Adipose tissue (tissue), 3 donors: ENCODE data around the gene ABHD12B. TPM values are rescaled to one million over a fixed set of nuclear protein-coding genes. Genes with fewer than 3 reads are reported as not detected.
"Not testable (repeated sequence)": the region's sequence is repeated elsewhere in the genome, so short reads cannot be mapped to it uniquely, and the experiment has no call there.

Experiments used
- H3K27ac ChIP-seq: one replicate; pipeline ENCODE4 v1.5.1; 2013; ENCODE audit warnings: low read depth, low read length
- WGBS, 3 donors: extraction: QIAGEN DNeasy Blood & Tissue Kit; methylation state at CpG; one replicate each; pipeline ENCODE4 v1.1.7; 2013; 5-methylcytosine and 5-hydroxymethylcytosine counted together
- polyA plus RNA-seq, 3 donors: library from polyadenylated mRNA; stranded (reverse); fragments of 200-250 nt; gene quantifications; one replicate each; pipeline ENCODE4 v1.2.3, GENCODE V29; 2013
- donor health status: healthy with polysubstance abuse.
- donor health status: Bipolar disorder and iron deficiency.
- donor health status: healthy.

Gene ABHD12B
- polyA plus RNA-seq, 3 donors: 0.16 TPM; not detected in 2

DNA sequence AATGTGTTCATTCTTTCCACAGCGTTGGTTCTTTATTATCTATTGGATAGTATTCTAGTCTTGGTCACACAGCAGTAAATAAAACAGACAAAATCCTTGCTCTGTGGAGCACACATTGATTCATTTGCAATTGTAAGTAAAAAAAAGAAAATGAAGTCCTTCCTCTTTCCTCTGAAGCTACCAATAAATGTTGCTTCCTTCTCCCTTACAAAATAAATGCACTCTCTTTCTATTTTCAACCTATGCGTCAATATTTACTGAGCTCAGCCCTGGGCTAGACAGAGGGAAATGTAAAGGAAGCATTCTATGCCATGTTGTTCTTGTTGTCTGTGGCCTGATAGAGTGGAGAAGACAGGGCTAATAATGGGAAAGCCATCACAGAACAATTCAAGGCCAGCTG, 2.9 kb downstream of the ABHD12B start:
- 46 to 69% (median 55%) methylated on average over 2 of the region's 2 CpGs for WGBS, 3 donors
- H3K27ac ChIP-seq: no peak overlapping the region

DNA sequence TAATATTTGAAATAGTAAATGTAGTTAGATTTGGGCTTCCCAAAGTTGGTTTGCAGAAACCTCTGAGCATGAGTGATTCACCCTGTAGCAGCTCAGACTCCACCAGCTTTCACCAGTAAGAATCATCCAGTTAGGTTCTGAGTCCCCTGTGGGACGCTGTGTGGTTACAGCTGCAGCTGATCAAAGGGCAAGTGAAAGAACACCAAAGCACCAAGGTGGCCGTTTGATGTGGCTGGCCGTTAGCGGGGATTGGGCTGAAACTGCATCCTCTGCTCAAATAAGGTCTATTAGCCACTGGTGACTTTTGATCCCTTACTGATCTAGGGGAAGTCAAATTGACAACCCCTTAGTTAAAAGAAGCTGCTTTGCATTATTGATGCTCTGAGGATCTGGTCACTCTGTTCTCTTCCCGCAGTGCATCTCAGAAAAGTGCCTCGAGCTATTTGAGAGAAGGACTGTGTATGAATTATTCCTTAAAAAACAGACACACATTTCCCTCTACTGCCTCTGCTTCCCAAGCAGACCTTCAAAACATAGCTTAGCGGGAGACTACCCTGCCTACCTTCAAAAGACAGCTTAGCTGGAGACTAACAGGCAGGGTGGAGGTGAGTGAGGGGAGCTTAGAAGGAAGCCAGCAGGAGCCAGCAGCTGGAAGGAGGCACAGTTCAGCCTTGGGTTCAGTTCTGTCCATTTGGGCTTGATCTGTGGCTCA, 3.7 kb downstream of the ABHD12B start:
- WGBS, 3 donors: 47 to 57% (median 54%) methylated on average over 7 of the region's 7 CpGs
- no peak overlapping the region for H3K27ac ChIP-seq

DNA sequence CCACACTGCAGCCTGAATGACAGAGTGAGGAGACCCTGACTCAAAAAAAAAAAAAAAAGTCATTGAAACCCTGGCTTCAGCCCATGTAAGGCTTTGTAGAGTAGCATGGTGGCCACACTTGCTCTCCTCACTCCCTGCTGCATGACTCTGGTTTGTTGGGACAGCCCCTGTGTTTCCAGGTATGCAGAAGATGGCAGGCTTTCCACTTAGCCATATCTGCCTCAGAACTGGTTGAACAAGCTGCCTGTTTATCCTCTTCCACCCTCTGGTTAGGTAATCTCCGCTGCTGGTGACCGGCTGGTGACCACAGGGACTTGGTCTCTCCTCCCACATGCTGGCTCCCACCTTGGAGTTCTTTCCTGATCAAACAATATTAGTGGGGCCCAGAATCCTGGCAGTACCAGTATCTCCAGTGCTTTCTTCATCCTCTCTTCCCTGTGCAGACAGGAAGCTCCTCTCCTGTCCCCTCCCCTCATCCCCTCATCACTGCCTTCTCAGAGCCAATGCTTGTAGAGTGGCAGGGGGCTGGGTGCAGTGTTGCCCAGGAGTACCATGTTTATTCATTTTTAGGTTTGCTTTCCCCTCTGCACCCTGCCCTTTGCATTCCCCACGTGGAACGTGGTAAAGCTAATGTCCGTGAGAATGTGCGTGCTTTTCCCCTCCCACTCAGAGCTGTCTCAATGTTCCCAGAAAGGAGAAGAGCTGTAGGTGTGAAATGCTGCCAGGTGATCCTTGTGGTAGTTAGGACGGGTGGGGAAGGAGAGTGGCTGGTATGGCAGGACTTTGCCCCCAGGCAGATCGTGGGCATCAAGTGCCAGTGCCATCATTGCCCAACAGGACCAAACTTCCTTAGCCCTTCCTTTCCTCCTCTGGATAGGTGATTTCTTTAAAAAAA, 11.3 kb downstream of the ABHD12B start:
- H3K27ac ChIP-seq: no peak overlapping the region
- 65 to 70% (median 66%) methylated on average over 8 of the region's 8 CpGs for WGBS, 3 donors

DNA sequence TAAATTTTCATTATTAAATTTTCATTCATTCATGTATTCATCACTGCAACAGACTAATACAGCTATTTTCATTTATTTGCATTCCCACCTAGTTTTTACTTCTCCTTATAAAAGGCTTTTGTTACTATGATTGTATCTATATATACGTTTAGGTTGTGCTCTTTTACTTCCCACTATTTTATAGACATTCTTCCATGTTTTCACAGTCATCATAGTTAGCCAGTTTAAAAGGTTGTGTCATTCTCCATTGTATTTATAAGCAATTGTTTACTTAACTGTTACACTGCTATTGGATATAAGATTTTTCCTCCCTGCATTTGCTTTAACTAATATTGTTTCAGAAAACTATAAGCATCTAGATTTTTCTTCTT, 12.0 kb downstream of the ABHD12B start:
- whole genome bisulfite sequencing, 3 donors: 70 to 82% (median 78%) methylated on average over 1 of the region's 1 CpG
- H3K27ac ChIP-seq: no peak overlapping the region

DNA sequence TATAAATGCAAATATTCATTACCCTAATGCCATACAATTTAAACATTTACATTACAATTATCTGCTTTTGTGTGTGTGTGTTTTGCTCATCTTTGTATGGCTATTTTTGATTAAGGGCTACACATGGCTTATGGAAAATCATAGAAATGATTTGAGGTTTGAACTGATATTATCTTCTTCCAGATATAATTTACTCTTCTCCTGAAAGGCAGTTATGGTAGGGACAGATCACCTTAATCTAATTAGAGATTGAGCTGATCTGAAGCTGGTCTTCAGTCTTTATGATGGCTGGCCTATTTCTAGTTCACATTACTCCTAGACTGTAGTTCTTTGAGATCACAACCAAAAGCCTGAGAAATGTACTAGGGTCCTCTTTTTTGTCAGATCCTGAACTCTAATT, 15.6 kb downstream of the ABHD12B start:
- H3K27ac ChIP-seq: no peak overlapping the region

DNA sequence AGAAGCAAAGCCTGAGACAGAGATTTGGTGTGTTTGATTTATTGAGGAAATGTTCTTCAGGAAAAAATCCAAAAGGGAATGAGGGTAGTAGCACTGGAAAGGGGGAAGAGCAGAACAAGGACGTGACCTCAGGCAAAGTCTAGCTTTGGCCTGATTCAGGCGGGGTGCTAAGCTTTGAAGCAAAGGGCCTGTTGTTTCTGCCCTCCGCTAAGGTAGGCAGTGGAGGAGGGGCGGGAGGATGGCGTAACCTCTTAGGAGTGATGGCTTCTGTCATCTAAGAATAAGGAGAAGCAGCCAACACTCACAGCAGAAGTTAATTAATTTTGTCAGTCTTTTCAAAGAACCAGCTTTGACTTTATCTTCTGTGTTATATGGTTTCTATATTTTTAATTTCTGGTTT, 20.4 kb downstream of the ABHD12B start:
- WGBS, 3 donors: 78 to 81% (median 79%) methylated on average over 5 of the region's 5 CpGs
- H3K27ac ChIP-seq: no peak overlapping the region

DNA sequence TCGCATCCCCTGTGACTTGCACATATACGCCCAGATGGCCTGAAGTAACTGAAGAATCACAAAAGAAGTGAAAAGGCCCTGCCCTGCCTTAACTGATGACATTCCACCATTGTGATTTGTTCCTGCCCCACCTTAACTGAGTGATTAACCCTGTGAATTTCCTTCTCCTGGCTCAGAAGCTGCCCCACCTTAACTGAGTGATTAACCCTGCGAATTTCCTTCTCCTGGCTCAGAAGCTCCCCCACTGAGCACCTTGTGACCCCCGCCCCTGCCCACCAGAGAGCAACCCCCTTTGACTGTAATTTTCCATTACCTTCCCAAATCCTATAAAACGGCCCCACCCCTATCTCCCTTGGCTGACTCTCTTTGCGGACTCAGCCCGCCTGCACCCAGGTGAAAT, 24.6 kb downstream of the ABHD12B start:
- WGBS, 3 donors: 82 to 93% (median 89%) methylated on average over 5 of the region's 7 CpGs
- H3K27ac ChIP-seq: not testable (repeated sequence)

DNA sequence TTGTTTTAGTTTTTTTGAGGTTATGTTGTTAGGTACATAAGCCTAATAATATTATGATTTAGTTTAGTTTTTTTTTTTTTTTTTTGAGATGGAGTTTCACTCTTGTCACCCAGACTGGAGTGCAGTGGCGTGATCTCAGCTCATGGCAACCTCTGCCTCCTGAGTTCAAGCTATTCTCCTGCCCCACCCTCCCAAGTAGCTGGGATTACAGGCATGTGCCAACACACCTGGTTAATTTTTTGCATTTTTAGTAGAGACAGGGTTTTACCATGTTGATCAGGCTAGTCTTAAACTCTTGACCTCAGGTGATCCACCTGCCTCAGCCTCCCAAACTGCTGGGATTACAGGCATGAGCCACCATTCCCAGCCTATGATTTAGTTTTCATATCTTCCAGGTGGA, 25.2 kb downstream of the ABHD12B start:
- not testable (repeated sequence) for H3K27ac ChIP-seq
- 92 to 100% (median 100%) methylated on average over 1 of the region's 1 CpG for WGBS, 3 donors

DNA sequence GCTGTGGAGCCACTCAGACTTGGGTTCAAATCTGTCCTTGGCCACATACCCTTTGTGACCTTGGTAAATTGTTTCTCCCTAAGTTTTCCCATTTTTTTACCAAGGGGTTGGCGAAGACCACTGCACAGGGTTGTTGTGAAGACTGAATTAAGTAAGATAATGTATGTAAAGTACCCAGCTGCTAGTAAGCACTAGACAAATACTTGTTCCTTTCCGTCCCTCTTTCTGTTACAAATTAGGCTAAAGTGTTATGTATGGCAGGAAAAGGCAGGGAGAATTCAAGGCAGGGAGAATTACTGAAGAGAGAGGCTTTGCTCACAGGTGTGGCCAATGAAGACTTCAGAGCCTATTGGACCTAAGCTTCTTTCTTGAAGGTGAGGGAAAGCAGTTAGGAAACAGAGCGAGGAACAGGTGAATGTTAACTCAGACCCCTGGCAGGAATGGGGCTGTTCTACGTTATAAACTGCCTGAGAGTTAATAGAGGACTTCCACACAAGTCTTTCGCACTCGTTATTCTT, 25.9 kb downstream of the ABHD12B start:
- 92 to 96% (median 95%) methylated on average over 6 of the region's 6 CpGs for WGBS, 3 donors
- no peak overlapping the region for H3K27ac ChIP-seq

DNA sequence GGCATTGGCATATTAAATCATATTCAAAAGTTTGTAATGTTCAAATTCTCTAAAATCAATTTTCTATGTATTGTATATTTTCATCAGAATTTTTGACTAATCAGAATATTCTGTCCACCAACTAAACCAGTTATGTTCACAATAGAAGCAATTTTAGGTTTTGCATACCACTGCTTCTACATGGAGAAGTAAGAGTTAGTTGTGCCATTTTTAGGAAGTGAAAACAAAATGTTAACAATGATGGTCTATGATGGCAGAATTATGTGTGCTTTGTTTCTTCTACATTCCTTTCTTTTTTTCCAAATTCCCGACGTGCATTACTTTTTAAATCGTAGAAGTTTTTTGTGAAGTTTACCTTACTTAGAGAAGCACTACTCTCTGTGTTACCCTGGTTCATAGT, 29.5 kb downstream of the ABHD12B start:
- no peak overlapping the region for H3K27ac ChIP-seq
- 89 to 95% (median 94%) methylated on average over 3 of the region's 3 CpGs for WGBS, 3 donors

DNA sequence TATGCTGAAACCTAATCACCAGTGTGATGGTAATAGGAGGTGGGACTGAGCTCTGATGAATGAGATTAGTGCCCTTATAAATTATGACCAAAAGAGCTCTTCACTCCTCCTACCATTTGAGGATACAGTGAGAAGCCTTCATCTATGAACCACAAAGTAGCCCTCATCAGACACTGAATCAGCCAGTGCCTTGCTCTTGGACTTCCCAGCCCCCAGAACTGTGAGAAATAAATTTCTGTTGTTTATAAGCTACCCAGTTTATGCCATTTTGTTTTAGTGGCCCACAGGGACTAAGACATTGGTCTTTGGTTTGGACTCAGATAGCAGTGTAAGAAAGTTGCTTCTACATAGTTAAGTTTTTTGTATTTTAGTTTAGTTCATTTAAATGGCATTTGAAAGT, 32.9 kb downstream of the ABHD12B start:
- no peak overlapping the region for H3K27ac ChIP-seq

DNA sequence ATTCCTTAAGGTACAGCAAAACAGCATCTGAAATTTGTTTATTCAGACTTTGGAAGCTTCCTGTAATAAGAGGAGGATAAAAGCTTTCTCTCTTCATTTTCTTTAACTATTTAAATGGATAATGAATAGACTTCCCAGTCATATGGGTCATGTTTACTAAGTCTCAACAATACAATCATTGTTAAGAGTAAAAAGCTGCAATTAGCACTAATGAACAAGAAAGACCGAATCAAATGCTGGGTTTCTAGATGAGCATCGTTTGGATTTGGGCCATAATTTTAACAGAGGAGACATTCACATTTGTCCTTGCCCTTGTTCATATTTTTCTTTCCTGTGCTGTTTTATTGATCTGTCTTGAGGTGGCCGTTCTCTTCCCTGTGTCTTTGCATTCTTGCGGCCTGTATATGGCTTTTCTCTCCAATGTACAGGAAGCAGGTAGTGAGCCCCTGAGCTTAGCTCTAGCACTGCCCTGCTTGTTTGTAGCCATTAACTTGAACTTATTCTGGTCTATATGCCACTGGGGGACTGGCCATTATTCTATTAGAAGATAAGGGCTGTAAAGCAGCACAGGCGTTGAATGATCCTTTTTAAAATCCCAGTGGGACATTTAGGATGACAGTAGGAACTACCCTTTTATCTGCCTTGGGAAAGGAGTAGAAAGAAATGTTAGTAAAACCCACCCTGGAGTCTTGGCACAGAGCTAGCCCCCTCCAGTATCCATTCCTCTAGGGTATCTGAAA, 34.6 kb downstream of the ABHD12B start:
- H3K27ac ChIP-seq: no peak overlapping the region
- 58 to 87% (median 82%) methylated on average over 5 of the region's 5 CpGs for WGBS, 3 donors

DNA sequence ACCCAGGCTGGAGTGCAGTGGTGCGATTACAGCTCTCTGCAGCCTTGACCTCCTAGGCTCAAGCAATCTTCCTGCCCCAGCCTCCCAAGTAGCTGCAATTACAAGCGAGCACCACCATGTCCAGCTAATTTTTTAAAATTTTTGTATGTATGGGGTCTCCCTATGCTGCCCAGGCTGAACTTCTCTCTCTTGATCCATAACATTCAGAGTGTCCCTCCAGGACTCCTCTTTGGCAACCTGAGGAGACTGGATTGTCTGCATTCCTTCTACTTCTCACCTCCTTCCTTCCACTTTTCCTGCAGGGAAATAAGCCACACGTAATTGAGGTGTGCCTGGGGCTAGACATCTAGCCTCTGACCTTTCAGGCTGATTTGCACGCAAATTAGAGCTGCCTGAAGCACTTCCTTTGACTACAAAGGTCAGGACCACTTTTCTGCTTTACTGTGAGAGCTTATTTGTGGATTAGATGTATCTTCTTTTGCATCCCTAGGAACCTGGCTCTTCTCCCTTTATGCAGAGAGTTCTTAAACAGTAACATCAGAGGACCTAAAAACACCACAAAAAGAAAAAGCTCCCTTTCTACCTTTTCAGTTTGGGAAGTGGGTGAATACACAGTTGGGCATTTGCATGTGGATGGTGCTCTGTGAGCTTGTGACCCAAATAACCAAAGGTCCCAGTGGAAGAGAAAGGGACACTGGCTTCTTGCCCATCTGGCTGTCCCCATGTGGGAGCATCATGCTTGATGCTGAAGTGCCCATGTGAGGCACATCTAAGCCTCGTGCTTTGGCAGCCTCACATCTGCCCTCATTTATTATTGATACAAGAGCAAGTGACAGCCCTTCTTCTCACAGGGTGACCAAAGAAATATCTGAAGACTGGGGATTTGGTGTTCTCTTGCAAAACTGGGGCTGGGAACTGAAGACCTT, 38.9 kb downstream of the ABHD12B start:
- WGBS, 3 donors: 76 to 82% (median 80%) methylated on average over 5 of the region's 5 CpGs

DNA sequence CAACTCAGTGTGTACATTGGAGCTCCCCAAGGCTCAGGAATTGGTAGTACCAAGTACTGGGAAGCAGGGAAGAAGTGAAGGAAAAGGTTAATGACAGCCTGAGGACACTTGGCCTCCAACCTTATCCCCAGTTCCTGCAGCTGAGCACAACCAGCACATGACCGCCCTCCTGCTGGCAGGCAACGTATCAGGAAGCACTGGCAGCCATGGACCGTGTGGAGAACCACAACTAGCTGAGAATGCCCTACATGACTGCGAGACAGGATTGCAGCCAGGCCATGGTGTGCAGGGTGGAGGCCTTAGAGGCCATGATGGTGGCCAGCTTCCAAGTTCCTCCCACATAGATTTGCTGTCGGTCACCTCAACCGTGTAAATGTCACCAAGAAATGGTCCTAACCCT, 45.6 kb downstream of the ABHD12B start:
- 69 to 85% (median 83%) methylated on average over 6 of the region's 6 CpGs for WGBS, 3 donors
- H3K27ac ChIP-seq: no peak overlapping the region

More for the DNA sequence above, 38.9 kb downstream of the ABHD12B start:
- H3K27ac ChIP-seq: no peak overlapping the region

DNA sequence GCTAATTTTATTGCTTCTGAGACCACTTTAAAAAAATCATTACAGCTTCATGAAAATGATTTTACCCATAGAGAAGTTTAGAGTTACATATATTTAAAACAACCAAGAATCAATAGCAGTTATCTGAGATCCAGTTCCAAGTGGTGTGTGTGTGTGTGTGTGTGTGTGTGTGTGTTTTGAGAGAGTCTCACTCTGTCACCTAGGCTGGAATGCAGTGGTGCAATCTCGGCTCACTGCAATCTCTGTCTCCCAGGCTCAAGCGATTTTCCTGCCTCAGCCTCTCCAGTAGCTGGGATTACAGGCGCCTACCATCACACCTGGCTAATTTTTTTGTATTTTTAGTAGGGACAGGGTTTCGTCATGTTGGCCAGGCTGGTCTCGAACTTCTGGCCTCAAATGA, 47.7 kb downstream of the ABHD12B start:
- 74 to 87% (median 83%) methylated on average over 5 of the region's 5 CpGs for WGBS, 3 donors
- H3K27ac ChIP-seq: not testable (repeated sequence)

DNA sequence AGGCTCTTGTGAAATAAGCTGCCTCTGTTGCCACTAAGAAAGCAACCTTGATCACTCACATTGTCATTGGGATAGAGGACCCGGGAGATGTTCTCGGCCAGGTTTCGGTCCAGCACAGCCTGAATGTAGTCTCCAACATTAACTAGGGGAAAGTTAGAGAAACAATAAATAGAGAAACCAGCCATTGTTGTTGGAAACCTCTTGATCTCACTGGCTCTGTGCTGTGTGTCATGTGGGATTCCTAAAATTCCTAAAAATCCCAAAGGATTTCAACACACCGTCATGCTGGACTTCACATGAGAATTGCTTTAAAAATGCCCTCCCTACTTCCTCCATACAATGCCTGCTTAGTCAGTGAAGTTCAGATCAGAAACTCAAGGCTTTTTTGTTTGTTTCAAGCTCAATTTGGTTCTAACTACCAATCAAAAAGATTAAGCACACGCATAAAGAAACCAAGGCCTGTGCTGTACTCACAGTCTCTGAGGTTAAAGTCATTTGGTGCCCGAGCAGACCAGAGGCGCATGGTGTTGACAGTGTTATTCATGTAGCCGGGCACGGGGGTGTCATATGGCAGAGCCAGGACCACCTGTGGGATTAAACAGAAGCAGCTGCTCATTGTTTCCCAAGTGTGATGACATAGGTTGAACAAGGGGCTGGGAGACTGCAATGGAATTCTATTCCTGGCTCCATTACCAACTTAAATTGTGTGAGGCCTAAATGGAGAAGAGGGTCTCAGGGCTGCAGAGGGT, 48.8 kb downstream of the ABHD12B start:
- WGBS, 3 donors: 69 to 78% (median 74%) methylated on average over 9 of the region's 9 CpGs
- H3K27ac ChIP-seq: no peak overlapping the region

DNA sequence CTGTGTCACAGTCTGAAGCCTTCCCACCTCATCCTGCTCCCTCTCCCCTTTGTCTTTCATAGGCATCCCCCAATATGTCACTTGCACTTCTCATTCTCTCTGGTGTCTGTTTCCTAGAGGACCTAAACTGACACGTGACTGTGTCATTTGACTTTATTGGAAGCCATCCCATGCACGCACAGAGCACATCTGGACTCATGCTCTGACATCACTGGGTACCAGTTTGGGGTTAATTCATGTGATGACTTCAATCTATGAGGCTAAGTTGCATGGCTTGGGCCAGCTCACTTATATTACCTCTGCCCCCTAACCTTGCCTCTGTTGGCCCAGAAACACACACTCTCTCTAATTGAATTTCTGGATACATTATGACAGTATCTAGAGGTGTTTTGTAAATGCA, 51.0 kb downstream of the ABHD12B start:
- WGBS, 3 donors: 75 to 93% (median 81%) methylated on average over 2 of the region's 2 CpGs
- no peak overlapping the region for H3K27ac ChIP-seq
